HFFc6 (cell line): Measurements from ENCODE around the gene PTCH1. TPM values are rescaled to one million over a fixed set of nuclear protein-coding genes. Genes with fewer than 3 reads are reported as not detected.

Source experiments
- DNase-seq: peaks from one replicate; pipeline ENCODE4 v3.0.0-alpha.2; 2018
- H3K27ac Mint-ChIP-seq: 2 replicates; pipeline ENCODE4 v1.8.0; 2020; ENCODE audit warnings: mild to moderate bottlenecking, mixed read lengths
- H3K27me3 Mint-ChIP-seq: 2 replicates; pipeline ENCODE4 v1.8.0; 2021; ENCODE audit warnings: mild to moderate bottlenecking, moderate library complexity, mixed read lengths; ENCODE audit not compliant: insufficient read depth
- H3K36me3 Mint-ChIP-seq: 2 replicates; pipeline ENCODE4 v1.8.0; 2021; ENCODE audit warnings: low read depth, mixed read lengths
- H3K4me1 Mint-ChIP-seq: 2 replicates; pipeline ENCODE4 v1.8.0; 2020; ENCODE audit warnings: low read depth, mixed read lengths
- H3K4me3 Mint-ChIP-seq: 2 replicates; pipeline ENCODE4 v1.8.0; 2020; ENCODE audit warnings: mild to moderate bottlenecking, moderate library complexity, mixed read lengths
- H3K9me3 Mint-ChIP-seq: 2 replicates; pipeline ENCODE4 v1.8.0; 2020; ENCODE audit warnings: mild to moderate bottlenecking, mixed read lengths
- CTCF ChIP-seq: fragments of 200-600 bp; sonication (generic); IDR thresholded peaks from 2 replicates; pipeline ENCODE4 v1.5.0; 2021; ENCODE audit warnings: antibody characterized with exemption, mild to moderate bottlenecking
- total RNA-seq, 6 experiments: library from RNA; stranded (reverse); fragmentation: NEBNext Ultra II Directional; extraction: Animal tissue kit (Norgen Biotek cat#: 25700); gene quantifications; 2 replicates in 1 of 6; 3 replicates in 5 of 6; pipeline ENCODE4 v1.2.3, GENCODE V29; 2021

PTCH1 gene
- total RNA-seq, 6 experiments from 2014 or later = 6.6 to 9.3 (median 7.0) TPM

- Mint-ChIP-seq H3K4me1 (no peaks in the 10 kb centered on the region), H3K36me3 (peaks cover 3% of the 10 kb centered on the region; the same call in 1 of the 2 replicates), H3K9me3 (no peaks in the 10 kb centered on the region), H3K27me3 (no peaks in the 10 kb centered on the region; the same call in 1 of the 2 replicates), H3K4me3 (no peak overlapping the region), H3K27ac (no peak overlapping the region)
- TF ChIP-seq CTCF = no peak
- DNase-seq = no peak
Observed at GRCh38 chr9:95444160-95444559, 72.6 kb downstream of the PTCH1 start.

- H3K4me1 Mint-ChIP-seq = no peaks in the 10 kb centered on the region
- no peaks in the 10 kb centered on the region; the same call in 1 of the 2 replicates for H3K27me3 Mint-ChIP-seq
- H3K4me3 Mint-ChIP-seq = no peak overlapping the region
- DNase-seq = no peak
- no peak for TF ChIP-seq CTCF
- no peaks in the 10 kb centered on the region for H3K9me3 Mint-ChIP-seq
- no peak overlapping the region for H3K27ac Mint-ChIP-seq
- no peaks in the 10 kb centered on the region; the same call in 1 of the 2 replicates for H3K36me3 Mint-ChIP-seq
Observed at GRCh38 chr9:95443301-95443700, 73.5 kb downstream of the PTCH1 start.

- no peak overlapping the region for H3K27ac Mint-ChIP-seq
- no peaks in the 10 kb centered on the region; the same call in 1 of the 2 replicates for H3K27me3 Mint-ChIP-seq
- no peaks in the 10 kb centered on the region for H3K4me1 Mint-ChIP-seq
- H3K4me3 Mint-ChIP-seq = no peak overlapping the region
- no peak for DNase-seq
- H3K36me3 Mint-ChIP-seq = no peaks in the 10 kb centered on the region
- H3K9me3 Mint-ChIP-seq = no peaks in the 10 kb centered on the region
- no peak for TF ChIP-seq CTCF
Observed at GRCh38 chr9:95441081-95441480, 75.7 kb downstream of the PTCH1 start.

- H3K27me3 Mint-ChIP-seq = no peaks in the 10 kb centered on the region; the same call in 1 of the 2 replicates
- no peaks in the 10 kb centered on the region for H3K9me3 Mint-ChIP-seq
- H3K36me3 Mint-ChIP-seq = no peaks in the 10 kb centered on the region
- H3K4me1 Mint-ChIP-seq = no peaks in the 10 kb centered on the region
- no peak overlapping the region for H3K4me3 Mint-ChIP-seq
- H3K27ac Mint-ChIP-seq = no peak overlapping the region
- no peak for DNase-seq
- TF ChIP-seq CTCF = no peak
Observed at GRCh38 chr9:95440447-95440846, 76.3 kb downstream of the PTCH1 start.

GRCh38 chr9:95438561-95439357, 78.0 kb downstream of the PTCH1 start:
- H3K27me3 Mint-ChIP-seq = no peaks in the 10 kb centered on the region

More at GRCh38 chr9:95438561-95439357, 78.0 kb downstream of the PTCH1 start:
- Mint-ChIP-seq H3K27ac (no peak overlapping the region), H3K9me3 (peaks cover 6% of the 10 kb centered on the region; the same call in 1 of the 2 replicates), H3K4me3 (no peak overlapping the region), H3K36me3 (no peaks in the 10 kb centered on the region), H3K4me1 (no peaks in the 10 kb centered on the region)
- no peak for DNase-seq
- TF ChIP-seq CTCF = no peak
